ENCODE results near the gene ADRM1.

ADRM1 gene

DNA sequence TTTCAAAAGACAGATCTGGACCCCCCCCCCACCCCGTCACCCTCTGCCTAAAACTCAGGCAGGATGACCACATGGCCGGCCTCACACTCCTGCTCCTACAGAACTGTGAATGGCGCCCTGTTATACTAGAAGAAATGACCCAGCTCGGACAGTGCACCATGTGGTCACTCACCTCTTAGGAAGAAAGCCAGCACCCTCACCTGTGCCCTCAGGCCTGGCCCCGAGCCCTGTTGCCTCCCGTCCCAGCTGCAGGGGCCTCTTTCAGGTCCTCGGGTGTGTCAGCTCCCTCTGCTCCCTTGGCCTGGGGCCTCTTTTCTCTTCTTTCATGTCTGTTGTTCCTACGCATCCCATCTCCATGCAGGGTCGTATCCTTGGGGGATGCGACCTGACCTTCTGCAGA, 40.7 kb upstream of the ADRM1 start:
- no peak overlapping the region for H3K4me3 ChIP-seq (replicated peaks in 1 of 2; ENCODE audit: low read depth in 2 of 2, low read length in 2 of 2)
- DNase-seq (ENCODE audit: low read depth in 2 of 2): no peak
- TF ChIP-seq, protein P1, sequence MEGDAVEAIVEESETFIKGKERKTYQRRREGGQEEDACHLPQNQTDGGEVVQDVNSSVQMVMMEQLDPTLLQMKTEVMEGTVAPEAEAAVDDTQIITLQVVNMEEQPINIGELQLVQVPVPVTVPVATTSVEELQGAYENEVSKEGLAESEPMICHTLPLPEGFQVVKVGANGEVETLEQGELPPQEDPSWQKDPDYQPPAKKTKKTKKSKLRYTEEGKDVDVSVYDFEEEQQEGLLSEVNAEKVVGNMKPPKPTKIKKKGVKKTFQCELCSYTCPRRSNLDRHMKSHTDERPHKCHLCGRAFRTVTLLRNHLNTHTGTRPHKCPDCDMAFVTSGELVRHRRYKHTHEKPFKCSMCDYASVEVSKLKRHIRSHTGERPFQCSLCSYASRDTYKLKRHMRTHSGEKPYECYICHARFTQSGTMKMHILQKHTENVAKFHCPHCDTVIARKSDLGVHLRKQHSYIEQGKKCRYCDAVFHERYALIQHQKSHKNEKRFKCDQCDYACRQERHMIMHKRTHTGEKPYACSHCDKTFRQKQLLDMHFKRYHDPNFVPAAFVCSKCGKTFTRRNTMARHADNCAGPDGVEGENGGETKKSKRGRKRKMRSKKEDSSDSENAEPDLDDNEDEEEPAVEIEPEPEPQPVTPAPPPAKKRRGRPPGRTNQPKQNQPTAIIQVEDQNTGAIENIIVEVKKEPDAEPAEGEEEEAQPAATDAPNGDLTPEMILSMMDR (IDR thresholded peaks at IDR 0.05; ENCODE audit: low read depth, low read length): no peak

DNA sequence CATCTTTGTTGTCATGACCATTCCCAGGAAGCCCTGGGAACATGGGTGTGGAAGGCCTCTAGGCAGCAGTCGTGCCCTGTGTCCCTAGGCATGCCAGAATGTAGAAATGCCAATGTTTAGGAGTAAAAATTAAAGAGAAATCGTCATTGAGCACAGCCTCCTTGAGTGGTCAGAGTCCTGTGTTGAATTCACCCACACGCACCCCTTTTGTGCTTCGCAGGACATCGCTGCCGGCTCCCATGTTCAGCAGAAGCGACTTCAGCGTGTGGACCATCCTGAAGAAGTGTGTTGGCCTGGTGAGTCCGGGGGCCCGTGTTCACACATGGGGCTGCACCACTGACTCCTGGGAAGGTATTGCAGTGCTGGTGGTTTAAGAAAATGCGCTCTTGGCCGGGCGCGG, 39.4 kb upstream of the ADRM1 start:
- TF ChIP-seq, protein P1 (IDR thresholded peaks at IDR 0.05; ENCODE audit: low read depth, low read length): no peak
- no peak overlapping the region for H3K4me3 ChIP-seq (replicated peaks in 1 of 2; ENCODE audit: low read depth in 2 of 2, low read length in 2 of 2)
- DNase-seq (ENCODE audit: low read depth in 2 of 2): no peak

DNA sequence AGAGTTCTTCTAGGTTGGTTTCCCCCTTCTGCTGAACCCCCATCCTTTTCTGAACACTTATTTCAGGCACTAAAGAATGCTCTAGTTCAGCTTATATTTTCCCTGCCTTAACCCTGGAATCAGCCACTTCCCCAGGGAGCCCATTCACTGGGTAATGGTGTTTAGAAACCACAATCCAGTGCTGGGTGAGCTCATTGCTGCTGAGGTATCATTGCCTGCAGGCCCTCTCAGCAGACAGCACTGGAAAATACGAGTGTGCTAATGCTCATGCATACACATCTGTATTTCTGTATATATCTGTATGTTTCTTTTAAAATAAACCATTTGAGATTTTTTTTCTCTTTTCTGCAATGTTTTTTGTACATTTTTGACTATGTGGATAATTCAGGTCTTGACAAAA, 37.4 kb upstream of the ADRM1 start:
- H3K4me3 ChIP-seq (replicated peaks in 1 of 2; ENCODE audit: low read depth in 2 of 2, low read length in 2 of 2): no peak overlapping the region
- no peak for DNase-seq (ENCODE audit: low read depth in 2 of 2)
- TF ChIP-seq, protein P1 (IDR thresholded peaks at IDR 0.05; ENCODE audit: low read depth, low read length): no peak

DNA sequence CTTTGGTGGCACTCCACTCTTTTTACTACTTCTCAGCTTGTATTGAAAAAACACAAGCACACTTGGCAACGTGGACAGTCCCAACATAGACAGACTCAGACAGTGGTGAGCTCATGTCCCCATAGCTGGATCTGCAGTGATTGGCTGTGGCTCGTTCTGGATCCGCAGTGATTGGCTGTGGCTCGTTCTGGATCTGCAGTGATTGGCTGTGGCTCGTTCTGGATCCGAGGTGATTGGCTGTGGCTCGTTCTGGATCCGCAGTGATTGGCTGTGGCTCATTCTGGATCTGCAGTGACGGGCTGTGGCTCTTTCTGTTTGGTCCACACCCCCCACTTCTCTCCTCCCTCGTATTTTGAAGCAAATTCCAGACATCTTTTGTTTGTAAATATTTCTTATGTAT, 36.5 kb upstream of the ADRM1 start:
- peak in 1 of 2 donors; percentile 8 for DNase-seq (ENCODE audit: low read depth in 2 of 2)
- H3K4me3 ChIP-seq (replicated peaks in 1 of 2; ENCODE audit: low read depth in 2 of 2, low read length in 2 of 2): no peak overlapping the region
- TF ChIP-seq, protein P1 (IDR thresholded peaks at IDR 0.05; ENCODE audit: low read depth, low read length): no peak

DNA sequence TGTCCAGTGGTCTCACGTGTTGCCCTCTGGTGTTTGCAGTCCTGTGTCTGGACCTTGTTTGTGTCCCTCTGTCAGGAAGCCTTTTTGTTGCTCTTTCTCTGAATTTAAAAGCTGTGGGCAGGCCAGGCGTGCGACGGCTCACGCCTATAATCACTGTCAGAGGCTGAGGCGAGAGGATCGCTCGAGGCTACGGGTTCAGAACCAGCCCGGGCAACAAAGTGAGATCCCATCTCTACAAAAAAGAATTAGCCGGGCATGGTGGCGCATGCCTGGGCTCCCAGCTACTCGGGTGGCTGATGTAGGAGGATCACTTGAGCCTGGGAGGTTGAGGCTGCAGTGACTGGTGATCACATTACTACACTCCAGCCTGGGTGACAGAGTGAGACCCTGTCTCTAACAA, 35.9 kb upstream of the ADRM1 start:
- no peak for DNase-seq (ENCODE audit: low read depth in 2 of 2)
- no peak overlapping the region for H3K4me3 ChIP-seq (replicated peaks in 1 of 2; ENCODE audit: low read depth in 2 of 2, low read length in 2 of 2)
- TF ChIP-seq, protein P1 (IDR thresholded peaks at IDR 0.05; ENCODE audit: low read depth, low read length): no peak

DNA sequence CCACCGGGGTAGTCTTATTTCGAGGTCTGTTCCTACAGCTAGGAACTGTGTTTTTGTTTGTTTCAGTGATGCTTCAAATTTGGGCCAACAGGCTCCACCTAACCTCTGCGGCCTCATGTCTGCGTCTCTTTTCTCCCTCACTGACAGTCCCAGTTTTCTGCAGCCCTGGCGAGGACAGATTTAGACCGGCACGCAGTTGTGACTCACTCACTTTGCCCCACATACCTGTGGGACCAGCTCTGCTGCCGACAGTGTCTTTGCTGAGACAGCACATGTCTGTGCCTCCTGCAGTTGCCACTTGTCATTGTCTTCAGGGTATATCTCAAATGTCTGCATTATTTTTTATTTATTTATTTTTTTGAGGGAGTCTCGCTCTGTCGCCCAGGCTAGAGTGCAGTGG, 35.3 kb upstream of the ADRM1 start:
- DNase-seq (ENCODE audit: low read depth in 2 of 2): no peak
- TF ChIP-seq, protein P1 (IDR thresholded peaks at IDR 0.05; ENCODE audit: low read depth, low read length): no peak
- no peak overlapping the region for H3K4me3 ChIP-seq (replicated peaks in 1 of 2; ENCODE audit: low read depth in 2 of 2, low read length in 2 of 2)

DNA sequence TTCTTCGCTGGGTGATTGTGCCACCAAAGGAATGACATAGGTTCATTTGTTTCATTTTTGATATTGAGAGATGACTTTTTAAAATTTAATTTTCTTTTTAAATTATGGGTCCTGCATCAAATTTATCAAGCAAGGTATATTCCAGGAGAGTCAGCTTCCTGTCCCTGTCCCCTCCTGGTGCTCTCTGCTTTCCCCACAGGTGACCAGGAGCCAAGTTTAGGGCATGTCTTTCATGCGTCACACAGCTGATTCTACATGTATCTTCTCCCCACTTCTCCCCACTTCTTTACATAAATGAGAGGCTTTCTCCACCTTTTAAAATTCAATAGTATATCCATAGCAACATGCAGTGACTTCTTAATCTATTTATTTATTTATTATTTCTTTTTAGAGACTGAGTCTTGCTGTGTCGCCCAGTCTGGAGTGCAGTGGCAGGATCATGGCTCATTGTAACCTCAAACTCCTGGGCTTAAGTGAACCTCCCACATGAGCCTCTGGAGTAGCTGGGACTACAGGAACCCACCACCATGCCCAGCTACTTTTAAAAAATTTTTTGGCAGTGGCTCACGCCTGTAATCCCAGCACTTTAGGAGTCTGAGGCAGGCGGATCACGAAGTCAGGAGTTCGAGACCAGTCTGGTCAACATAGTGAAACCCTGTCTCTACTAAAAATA, 34.4 kb upstream of the ADRM1 start:
- TF ChIP-seq, protein P1 (IDR thresholded peaks at IDR 0.05; ENCODE audit: low read depth, low read length): no peak

More for the DNA sequence above, 34.4 kb upstream of the ADRM1 start:
- no peak overlapping the region for H3K4me3 ChIP-seq (replicated peaks in 1 of 2; ENCODE audit: low read depth in 2 of 2, low read length in 2 of 2)
- no peak for DNase-seq (ENCODE audit: low read depth in 2 of 2)
